GM19351 (cell line): ENCODE measurements around the gene BIRC2.
"Not testable (repeated sequence)": the region's sequence is repeated elsewhere in the genome, so short reads cannot be mapped to it uniquely, and the experiment has no call there.

ENCODE experiments used
- ATAC-seq: cut with Tn5 transposase; IDR thresholded peaks from one replicate; pipeline ENCODE4 v1.9.1; 2021; ENCODE audit warnings: mild to moderate bottlenecking, moderate library complexity; ENCODE audit not compliant: unreplicated experiment

The BIRC2 gene

GRCh38 chr11:102346748-102347461, at the start of gene BIRC2:
Gene BIRC2 (plus strand): TSS chr11:102347214. CDS start chr11:102349855, 2,641 bp downstream.
- peak; percentile 86 for ATAC-seq

GRCh38 chr11:102300837-102301236, 46.2 kb upstream of the BIRC2 start:
- not testable (repeated sequence) for ATAC-seq

- no peak for ATAC-seq
These were observed 44.8 kb upstream of the BIRC2 start for GRCh38 chr11:102302241-102302640.

- no peak for ATAC-seq
These were observed 42.3 kb upstream of the BIRC2 start for GRCh38 chr11:102304686-102305085.

GRCh38 chr11:102305352-102306047, 41.5 kb upstream of the BIRC2 start:
- no peak for ATAC-seq

- no peak for ATAC-seq
These were observed 40.9 kb upstream of the BIRC2 start for GRCh38 chr11:102306048-102306597.

GRCh38 chr11:102306817-102307726, 39.9 kb upstream of the BIRC2 start:
- no peak for ATAC-seq

- ATAC-seq = no peak
These were observed 39.3 kb upstream of the BIRC2 start for GRCh38 chr11:102307727-102308038.

GRCh38 chr11:102309621-102310541, 37.1 kb upstream of the BIRC2 start:
- no peak for ATAC-seq

- no peak for ATAC-seq
These were observed 34.3 kb upstream of the BIRC2 start for GRCh38 chr11:102312667-102313066.

GRCh38 chr11:102313238-102313940, 33.6 kb upstream of the BIRC2 start:
- no peak for ATAC-seq

- ATAC-seq = no peak
These were observed 32.2 kb upstream of the BIRC2 start for GRCh38 chr11:102314784-102315183.

GRCh38 chr11:102316346-102316904, 30.6 kb upstream of the BIRC2 start:
- no peak for ATAC-seq

- peak; percentile 72 for ATAC-seq
These were observed 29.8 kb upstream of the BIRC2 start, which contains the start of gene BIRC3 for GRCh38 chr11:102317099-102317767. Gene BIRC3 (plus strand): TSS chr11:102317484. CDS start chr11:102324510, 7,026 bp downstream.

- no peak for ATAC-seq
These were observed 29.3 kb upstream of the BIRC2 start for GRCh38 chr11:102317768-102318103.

- ATAC-seq = peak; percentile 20
These were observed 28.5 kb upstream of the BIRC2 start for GRCh38 chr11:102318469-102318868.

- no peak for ATAC-seq
These were observed 27.5 kb upstream of the BIRC2 start for GRCh38 chr11:102319544-102319943.

- ATAC-seq = no peak
These were observed 26.8 kb upstream of the BIRC2 start for GRCh38 chr11:102320188-102320587.

- ATAC-seq = no peak
These were observed 26.3 kb upstream of the BIRC2 start for GRCh38 chr11:102320679-102321078.
